ENCODE results near the gene YPEL3. TPM values are rescaled to one million over a fixed set of nuclear protein-coding genes. Genes with fewer than 3 reads are reported as not detected.

YPEL3 gene
- total and polyA plus RNA-seq, 2 donors (not counting 3 experiments of a cell fraction or from before 2014, with no cell fraction given), result 46.1 to 78.0 TPM

DNA sequence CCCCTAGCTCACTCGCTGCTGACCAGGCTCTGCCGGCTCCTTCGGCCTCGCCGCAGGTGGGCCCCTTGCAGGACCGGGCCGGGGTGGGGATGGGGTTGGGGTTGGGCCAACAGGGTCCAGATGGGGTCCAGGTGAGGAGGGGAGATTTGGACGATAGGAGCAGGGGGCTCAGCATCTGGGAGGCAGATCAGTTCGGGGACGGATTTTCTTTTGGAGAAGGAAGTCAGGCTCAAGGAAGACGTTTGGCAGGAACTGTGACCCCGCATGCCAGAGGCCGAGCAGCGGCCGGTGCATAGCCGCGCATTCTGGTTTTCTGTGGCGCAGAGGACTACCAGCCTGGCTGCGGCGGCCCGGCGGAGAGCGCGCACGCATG is 31.3 kb downstream of the YPEL3 start:
- Histone ChIP-seq H3K27me3 (ENCODE audit: control insufficient read depth in 2 of 2, insufficient read depth in 2 of 2, low read length in 2 of 2) (no peaks in the 10 kb centered on the region), H3K79me2 (ENCODE audit: control insufficient read depth, insufficient read depth, low read length) (peaks cover 37% of the 10 kb centered on the region), H2AFZ (ENCODE audit: low read depth, low read length) (no peak overlapping the region), H3K4me2 (ENCODE audit: insufficient read depth, low read length) (peak overlapping the region; percentile 59), H3K9ac (replicated peaks; ENCODE audit: extremely low read depth, insufficient read depth, low read length) (peak overlapping the region; percentile 63), H3K4me1 (ENCODE audit: control insufficient read depth, extremely low read depth, insufficient read depth, low read length) (peaks cover 29% of the 10 kb centered on the region), H3K4me3 (replicated peaks in 1 of 3; ENCODE audit: insufficient read depth in 1 of 3, low read depth in 1 of 3, low read length in 3 of 3) (peak overlapping the region in 2 of 3 experiments; percentile 20 to 49), H3K9me3 (replicated peaks; ENCODE audit: control insufficient read depth, insufficient read depth, low read length) (no peaks in the 10 kb centered on the region), H4K20me1 (replicated peaks; ENCODE audit: control insufficient read depth, extremely low read depth, insufficient read depth, low read length) (no peaks in the 10 kb centered on the region), H3K36me3 (ENCODE audit: control insufficient read depth in 2 of 2, extremely low read depth in 1 of 2, insufficient read depth in 2 of 2, low read length in 2 of 2) (peaks cover 12 to 22% of the 10 kb centered on the region in 2 experiments), H3K9me1 (replicated peaks; ENCODE audit: control insufficient read depth, extremely low read depth, insufficient read depth, low read length) (no peaks in the 10 kb centered on the region), H3K27ac (ENCODE audit: insufficient read depth, low read depth, low read length) (peak overlapping the region; percentile 71)
- intact Hi-C loops (cut with micrococcal nuclease), result loop anchor here (1.0 to 2.0 kb wide), 5 partner anchors 9 to 594 kb away; partner anchors contain the start of genes FBRS and PPP4C
- FAIRE-seq (no peak), DNase-seq (ENCODE audit: low read depth, low spot score) (no peak)
- ChIA-PET POLR2A (interaction anchor here (1.0 to 2.8 kb wide), 4 partner anchors 10 to 33 kb away, joined by 3 to 21 read pairs (median 11); partner anchors contain the start of gene PPP4C), CTCF (interaction anchor here (0.6 to 4.5 kb wide), 9 partner anchors 8 to 257 kb away, joined by 3 to 53 read pairs (median 4); partner anchors contain the start of genes PPP4C and TBX6)
- TF ChIP-seq JUN (IDR thresholded peaks at IDR 0.05; ENCODE audit: borderline replicate concordance, insufficient read depth, insufficient read length, low read depth) (no peak), POLR2AphosphoS5 (IDR thresholded peaks at IDR 0.05; ENCODE audit: insufficient read depth, low read depth, low read length) (no peak)
- TF ChIP-seq, protein P1, sequence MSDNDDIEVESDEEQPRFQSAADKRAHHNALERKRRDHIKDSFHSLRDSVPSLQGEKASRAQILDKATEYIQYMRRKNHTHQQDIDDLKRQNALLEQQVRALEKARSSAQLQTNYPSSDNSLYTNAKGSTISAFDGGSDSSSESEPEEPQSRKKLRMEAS (IDR thresholded peaks at IDR 0.05; ENCODE audit: insufficient read depth, insufficient read length), result no peak
- TF ChIP-seq, protein P2, sequence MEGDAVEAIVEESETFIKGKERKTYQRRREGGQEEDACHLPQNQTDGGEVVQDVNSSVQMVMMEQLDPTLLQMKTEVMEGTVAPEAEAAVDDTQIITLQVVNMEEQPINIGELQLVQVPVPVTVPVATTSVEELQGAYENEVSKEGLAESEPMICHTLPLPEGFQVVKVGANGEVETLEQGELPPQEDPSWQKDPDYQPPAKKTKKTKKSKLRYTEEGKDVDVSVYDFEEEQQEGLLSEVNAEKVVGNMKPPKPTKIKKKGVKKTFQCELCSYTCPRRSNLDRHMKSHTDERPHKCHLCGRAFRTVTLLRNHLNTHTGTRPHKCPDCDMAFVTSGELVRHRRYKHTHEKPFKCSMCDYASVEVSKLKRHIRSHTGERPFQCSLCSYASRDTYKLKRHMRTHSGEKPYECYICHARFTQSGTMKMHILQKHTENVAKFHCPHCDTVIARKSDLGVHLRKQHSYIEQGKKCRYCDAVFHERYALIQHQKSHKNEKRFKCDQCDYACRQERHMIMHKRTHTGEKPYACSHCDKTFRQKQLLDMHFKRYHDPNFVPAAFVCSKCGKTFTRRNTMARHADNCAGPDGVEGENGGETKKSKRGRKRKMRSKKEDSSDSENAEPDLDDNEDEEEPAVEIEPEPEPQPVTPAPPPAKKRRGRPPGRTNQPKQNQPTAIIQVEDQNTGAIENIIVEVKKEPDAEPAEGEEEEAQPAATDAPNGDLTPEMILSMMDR (IDR thresholded peaks at IDR 0.05; ENCODE audit: extremely low read depth in 1 of 2, insufficient read depth in 1 of 2, low read depth in 1 of 2, low read length in 2 of 2), result no peak
- dilution Hi-C loops (cut with MboI; ENCODE audit: extremely low pct_ligation_motif_present, low sequenced_read_pairs), result no loop called here
- TSS peak; percentile 75 for BruUV-seq (replicated peaks)

Data from endothelial cell of umbilical vein (primary cell).